ENCODE measurements around the gene CST7.

CST7 gene

DNA sequence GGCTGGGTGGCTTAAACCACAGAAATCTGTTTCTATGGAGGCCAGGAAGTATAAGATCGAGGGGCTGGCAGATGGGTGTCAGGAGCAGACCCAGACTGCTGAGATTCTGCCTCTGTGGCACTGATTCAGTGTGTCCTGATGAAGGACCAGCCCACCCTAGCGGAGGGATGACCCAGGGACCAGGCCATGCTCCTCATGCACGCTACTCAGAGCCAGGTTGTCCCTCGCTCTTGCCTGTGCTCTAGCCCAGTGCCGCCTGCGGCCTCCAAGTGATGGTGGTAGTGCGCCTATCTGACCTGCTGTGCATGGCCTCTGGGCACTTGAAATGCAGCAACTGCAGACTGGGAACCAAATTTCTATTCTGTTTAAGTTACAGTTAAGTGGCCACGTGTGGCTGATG, 56.6 kb downstream of the CST7 start:
- Mint-ChIP-seq H3K9me3 (no peaks in the 10 kb centered on the region), H3K36me3 (peaks cover 69% of the 10 kb centered on the region), H3K4me1 (no peaks in the 10 kb centered on the region), H3K27ac (no peak overlapping the region), H3K4me3 (no peak overlapping the region), H3K27me3 (no peaks in the 10 kb centered on the region)
- ATAC-seq, result no peak

DNA sequence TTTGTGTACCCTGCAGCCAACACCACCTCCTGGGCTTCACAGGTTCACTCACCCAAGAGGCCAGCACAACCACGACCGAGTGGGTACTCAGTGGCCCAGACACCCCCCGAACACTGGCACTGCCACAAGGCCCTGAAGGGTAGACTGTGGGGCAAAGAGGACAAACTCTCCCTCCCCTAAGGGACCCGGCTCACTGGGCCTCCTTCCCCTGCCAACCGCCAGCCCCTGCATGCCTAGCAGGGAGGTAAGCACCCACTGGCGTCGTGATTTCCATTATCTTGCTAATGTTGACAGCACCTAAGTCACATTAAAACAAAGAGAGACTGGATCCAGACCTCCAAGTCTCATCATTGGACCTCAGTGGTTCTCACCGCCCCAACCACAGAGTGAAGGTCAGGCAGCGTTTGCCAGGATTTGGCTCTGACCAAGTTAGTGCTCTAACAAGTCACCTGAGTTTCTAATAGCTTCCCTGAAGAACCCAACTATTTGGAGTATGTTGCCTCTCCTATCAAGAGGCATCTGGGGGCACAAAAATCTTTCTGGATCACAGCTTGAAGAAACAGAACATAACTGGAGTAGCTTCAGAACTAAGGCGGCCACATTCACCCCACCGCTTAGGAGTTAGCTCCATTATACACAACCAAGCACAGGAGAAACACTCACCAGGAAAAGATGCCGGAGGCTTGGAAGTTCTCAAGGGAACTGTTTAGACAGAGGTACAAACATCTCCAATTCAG, 57.5 kb downstream of the CST7 start:
- no peak for ATAC-seq
- H3K27me3 Mint-ChIP-seq, result no peaks in the 10 kb centered on the region
- peaks cover 71% of the 10 kb centered on the region for H3K36me3 Mint-ChIP-seq
- no peak overlapping the region for H3K27ac Mint-ChIP-seq
- no peak overlapping the region for H3K4me3 Mint-ChIP-seq
- no peaks in the 10 kb centered on the region for H3K9me3 Mint-ChIP-seq
- no peaks in the 10 kb centered on the region for H3K4me1 Mint-ChIP-seq

DNA sequence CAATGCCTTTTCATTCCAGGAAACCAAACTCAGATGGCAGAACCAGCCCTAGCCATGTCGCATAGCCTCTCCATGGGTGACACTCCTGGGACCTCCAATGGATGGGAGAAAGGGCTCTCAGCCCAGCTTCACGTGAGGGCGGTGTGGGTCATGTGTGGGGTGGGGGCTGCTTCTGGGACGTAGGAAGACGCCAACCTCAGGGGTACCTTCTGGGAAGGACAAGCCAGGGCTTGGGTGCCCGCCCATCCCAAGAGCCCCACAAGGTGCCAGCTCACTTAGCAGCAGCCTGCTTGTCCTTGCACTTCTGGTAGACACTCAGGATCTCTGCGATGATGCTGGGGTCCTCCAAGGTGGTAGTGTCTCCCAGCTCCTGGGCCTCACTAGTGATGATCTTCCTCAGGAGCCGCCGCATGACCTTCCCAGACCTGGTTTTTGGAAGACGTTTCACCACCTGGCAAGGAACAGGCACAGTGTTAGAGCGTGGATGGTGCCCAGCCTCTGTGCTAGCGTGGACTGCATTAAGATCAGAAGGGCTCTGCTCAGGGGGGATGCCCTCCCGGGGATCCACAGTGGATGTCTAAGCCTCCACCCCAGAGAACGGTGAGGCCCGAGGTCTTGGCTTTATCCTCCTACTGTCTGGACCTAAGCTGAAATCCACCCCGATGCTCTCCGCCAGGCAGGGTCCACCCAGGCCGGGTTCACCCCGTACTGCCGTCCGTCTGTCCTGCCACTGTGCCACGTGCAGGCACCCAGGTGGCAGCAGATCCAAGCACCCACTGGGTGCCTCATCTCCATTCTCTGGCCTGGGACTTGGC, 58.6 kb downstream of the CST7 start:
- no peak overlapping the region for H3K4me3 Mint-ChIP-seq
- ATAC-seq, result no peak
- H3K4me1 Mint-ChIP-seq, result no peaks in the 10 kb centered on the region
- H3K27ac Mint-ChIP-seq, result no peak overlapping the region
- peaks cover 66% of the 10 kb centered on the region for H3K36me3 Mint-ChIP-seq
- H3K9me3 Mint-ChIP-seq, result no peaks in the 10 kb centered on the region
- H3K27me3 Mint-ChIP-seq, result no peaks in the 10 kb centered on the region

DNA sequence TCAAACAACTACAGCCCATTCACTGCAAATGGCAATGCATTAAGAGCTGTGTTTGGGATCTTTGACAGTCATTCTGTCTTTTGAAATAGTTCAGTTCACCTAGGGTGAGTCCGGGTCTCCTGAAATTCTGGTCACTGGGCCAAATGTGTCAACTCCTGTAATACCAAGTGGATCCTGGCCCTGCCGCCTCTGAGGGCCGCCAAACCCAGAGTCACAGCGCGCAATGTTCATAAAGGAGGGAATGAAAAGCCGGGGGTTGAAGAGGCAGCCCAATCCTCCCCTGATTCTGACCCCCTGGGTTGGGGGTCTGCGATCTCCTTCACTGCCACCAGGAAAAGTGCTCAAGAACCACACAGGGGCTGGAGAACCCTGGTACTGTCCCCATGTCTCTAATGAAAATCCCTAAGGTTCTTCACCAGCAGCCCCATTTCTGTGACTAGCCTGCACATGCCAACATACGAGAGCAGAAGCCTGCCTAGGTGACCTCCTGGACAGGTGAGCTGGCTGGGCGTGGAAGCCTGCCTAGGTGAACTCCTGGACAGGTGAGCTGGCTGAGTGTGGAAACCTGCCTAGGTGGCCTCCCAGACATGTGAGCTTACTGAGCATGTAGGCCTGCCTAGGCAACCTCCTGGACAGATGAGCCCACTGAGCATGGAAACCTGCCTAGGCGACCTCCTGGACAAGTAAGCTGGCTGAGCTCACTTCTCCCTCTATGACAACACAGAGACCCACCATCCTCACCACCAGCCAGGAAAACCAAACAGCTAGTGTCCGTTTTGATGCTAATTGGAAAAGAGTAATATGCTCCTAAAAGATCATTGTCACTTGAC, 59.5 kb downstream of the CST7 start:
- no peak overlapping the region for H3K27ac Mint-ChIP-seq
- no peak overlapping the region for H3K4me3 Mint-ChIP-seq
- ATAC-seq, result no peak
- H3K9me3 Mint-ChIP-seq, result no peaks in the 10 kb centered on the region
- H3K27me3 Mint-ChIP-seq, result no peaks in the 10 kb centered on the region
- peaks cover 57% of the 10 kb centered on the region for H3K36me3 Mint-ChIP-seq
- no peaks in the 10 kb centered on the region for H3K4me1 Mint-ChIP-seq

Data from stimulated activated memory B cell treated with anti-CD40 and anti-IgM and Interleukin-4, amounts not matched to agents 10 μg/mL and 1 μg/mL and 100 μg/mL, for 72 hours (primary cell).